ENCODE data around the gene TRIM56. TPM values are rescaled to one million over a fixed set of nuclear protein-coding genes. Genes with fewer than 3 reads are reported as not detected.
A peak's percentile ranks its signal among the peaks of the same experiment; 100 is the strongest.

Gene TRIM56
- total and polyA plus RNA-seq, 9 of the 15 experiments (the other 6 are each of a cell fraction or from before 2014, with no cell fraction given), result 2.0 to 29.7 (median 11.6) TPM

- TF ChIP-seq ADNP (tag; IDR thresholded peaks at IDR 0.05) (0 out of 2 replicates have a peak, but pooled peaks have one; percentile 24), GTF2A2 (tag; IDR thresholded peaks at IDR 0.05) (no peak), KAT8 (IDR thresholded peaks at IDR 0.05; ENCODE audit: low read depth) (no peak)
- intact Hi-C loops (cut with micrococcal nuclease), result no loop called here
- H3K36me3 ChIP-seq (ENCODE audit: control insufficient read depth, insufficient read depth, low read length), result no peaks in the 10 kb centered on the region
Measured at GRCh38 chr7:101118856-101119255, 33.6 kb downstream of the TRIM56 start.

DNA sequence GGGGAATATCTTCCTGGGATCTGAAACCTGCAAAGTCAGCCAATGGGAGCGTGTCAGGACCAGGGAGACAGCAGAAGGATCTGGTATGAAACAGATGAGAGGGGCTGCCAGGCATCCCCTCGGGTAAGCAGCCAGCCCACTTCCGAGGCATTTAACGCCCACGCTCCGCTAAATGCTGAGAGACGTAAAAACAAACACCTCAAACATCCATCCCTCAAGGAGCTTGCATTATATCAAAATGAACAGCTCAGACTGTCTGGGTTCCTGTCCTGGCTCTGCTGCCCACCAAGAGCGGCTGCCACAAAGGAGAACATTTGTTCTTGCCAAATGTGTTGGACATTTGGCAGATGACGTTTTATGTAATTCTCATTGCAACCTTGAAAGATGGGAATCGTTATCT lies 34.6 kb downstream of the TRIM56 start:
- H2AFZ ChIP-seq (ENCODE audit: low read depth, low read length), result no peak overlapping the region
- no peaks in the 10 kb centered on the region for H3K9me3 ChIP-seq (replicated peaks; ENCODE audit: control insufficient read depth, insufficient read depth, low read depth, low read length)
- H3K4me1 ChIP-seq (replicated peaks in 1 of 2; ENCODE audit: control insufficient read depth in 2 of 2, insufficient read depth in 2 of 2, low read length in 2 of 2), result peaks cover 20 to 25% of the 10 kb centered on the region in 2 experiments
- TF ChIP-seq RCOR1 (IDR thresholded peaks at IDR 0.05; ENCODE audit: borderline replicate concordance in 1 of 2, low read depth in 2 of 2, low read length in 2 of 2) (no peak), EGR1 (conservative IDR thresholded peaks at IDR 0.05) (peak; percentile 58; the same call in 1 of the 2 replicates)
- H3K9ac ChIP-seq (ENCODE audit: insufficient read depth in 1 of 2, low read depth in 2 of 2, low read length in 2 of 2), result no peak overlapping the region
- H3K9me1 ChIP-seq (ENCODE audit: control insufficient read depth, insufficient read depth, low read length), result no peaks in the 10 kb centered on the region
- H3K4me2 ChIP-seq (ENCODE audit: insufficient read depth, low read length), result no peak overlapping the region
- CTCF ChIA-PET (ENCODE audit: low intra/inter-chr PET ratio), result no interaction called here
- WGBS (ENCODE audit: insufficient coverage, low coverage, missing lambda C conversion rate), result 43% methylated on average over 10 of the region's 10 CpGs
- POLR2A ChIA-PET, result no interaction called here
- H3K4me3 ChIP-seq, result no peak overlapping the region
- no peak for ATAC-seq
- no peaks in the 10 kb centered on the region for H3K27me3 ChIP-seq (ENCODE audit: control insufficient read depth in 2 of 2, insufficient read depth in 2 of 2, low read length in 2 of 2)
- FAIRE-seq, result no peak
- no peaks in the 10 kb centered on the region for H3K79me2 ChIP-seq (ENCODE audit: control insufficient read depth, insufficient read depth, low read length)
- no peaks in the 10 kb centered on the region for H3K36me3 ChIP-seq (ENCODE audit: control insufficient read depth, insufficient read depth, low read length)
- BruUV-seq (replicated peaks), result no TSS peak
- no peak overlapping the region for H3K27ac ChIP-seq (ENCODE audit: extremely low read depth, low read depth, low read length)
- in situ Hi-C loops (cut with MboI), result no loop called here
- no peaks in the 10 kb centered on the region for H4K20me1 ChIP-seq (replicated peaks; ENCODE audit: control insufficient read depth, insufficient read depth, low read length)
- no peak for DNase-seq (ENCODE audit: extremely low read depth in 1 of 4, low spot score in 3 of 4)
- intact Hi-C loops (cut with micrococcal nuclease), result no loop called here

More at GRCh38 chr7:101118856-101119255, 33.6 kb downstream of the TRIM56 start:
- Histone ChIP-seq H3K79me2 (ENCODE audit: control insufficient read depth, insufficient read depth, low read length) (no peaks in the 10 kb centered on the region), H3K27me3 (ENCODE audit: control insufficient read depth in 2 of 2, insufficient read depth in 2 of 2, low read length in 2 of 2) (no peaks in the 10 kb centered on the region), H4K20me1 (replicated peaks; ENCODE audit: control insufficient read depth, insufficient read depth, low read length) (no peaks in the 10 kb centered on the region), H2AFZ (ENCODE audit: low read depth, low read length) (no peak overlapping the region), H3K9ac (ENCODE audit: insufficient read depth in 1 of 2, low read depth in 2 of 2, low read length in 2 of 2) (no peak overlapping the region), H3K4me3 (no peak overlapping the region), H3K4me1 (replicated peaks in 1 of 2; ENCODE audit: control insufficient read depth in 2 of 2, insufficient read depth in 2 of 2, low read length in 2 of 2) (peaks cover 17 to 19% of the 10 kb centered on the region in 2 experiments), H3K9me3 (replicated peaks; ENCODE audit: control insufficient read depth, insufficient read depth, low read depth, low read length) (no peaks in the 10 kb centered on the region), H3K9me1 (ENCODE audit: control insufficient read depth, insufficient read depth, low read length) (no peaks in the 10 kb centered on the region), H3K27ac (ENCODE audit: extremely low read depth, low read depth, low read length) (no peak overlapping the region), H3K4me2 (ENCODE audit: insufficient read depth, low read length) (no peak overlapping the region)
- WGBS (ENCODE audit: insufficient coverage, low coverage, missing lambda C conversion rate), result 23% methylated on average over 3 of the region's 3 CpGs
- ChIA-PET POLR2A (no interaction called here), CTCF (ENCODE audit: low intra/inter-chr PET ratio) (interaction anchor here (0.6 kb wide), 1 partner anchor 144 kb away, joined by 4 read pairs; no protein-coding TSS in a partner anchor)
- DNase-seq (ENCODE audit: extremely low read depth in 1 of 4, low spot score in 3 of 4) (no peak), ATAC-seq (no peak), FAIRE-seq (no peak)
- BruUV-seq (replicated peaks), result no TSS peak
- in situ Hi-C loops (cut with MboI), result no loop called here

Measured in K562 (cell line).